Upper lobe of left lung (tissue), 6 donors: ENCODE results near the gene PKMYT1. TPM values are rescaled to one million over a fixed set of nuclear protein-coding genes. Genes with fewer than 3 reads are reported as not detected.

ENCODE experiments used
- ATAC-seq, 2 donors: fragments of 200-7000 bp; cut with Tn5 transposase; one replicate each; pipeline ENCODE4 v1.9.1; 2022; ENCODE audit warnings: mild to moderate bottlenecking in 2 of 2, moderate library complexity in 2 of 2; ENCODE audit not compliant: low FRiP score in 2 of 2
- DNase-seq, 2 donors: peaks; one replicate each; pipeline ENCODE4 v3.0.0-alpha.2; 2019 to 2020
- H3K27ac ChIP-seq, 4 donors: fragments of 200-600 bp; sonication (generic); one replicate each; pipeline ENCODE4 v1.5.1; 2016 to 2019
- H3K27me3 ChIP-seq, 4 donors: fragments of 200-600 bp; sonication (generic); one replicate each; pipeline ENCODE4 v1.5.1; 2017 to 2019
- H3K36me3 ChIP-seq, 4 donors: fragments of 200-600 bp; sonication (generic); one replicate each; pipeline ENCODE4 v1.5.1; 2016 to 2019
- H3K4me1 ChIP-seq, 4 donors: fragments of 200-600 bp; sonication (generic); one replicate each; pipeline ENCODE4 v1.5.1; 2018 to 2019
- H3K4me3 ChIP-seq, 4 donors: fragments of 200-600 bp; sonication (generic); one replicate each; pipeline ENCODE4 v1.5.1; 2017 to 2019; ENCODE audit warnings: mild to moderate bottlenecking in 2 of 4, moderate library complexity in 1 of 4
- H3K9me3 ChIP-seq, 4 donors: fragments of 200-600 bp; sonication (generic); one replicate each; pipeline ENCODE4 v1.5.1; 2018 to 2019
- EP300 ChIP-seq, 4 donors: sonication (generic); formaldehyde crosslinking; IDR thresholded peaks; one replicate each; pipeline ENCODE4 v1.5.1; 2017; ENCODE audit warnings: antibody characterized with exemption in 4 of 4, control low read depth in 2 of 4
- POLR2A ChIP-seq, 4 donors: fragments of 450-650 bp; IDR thresholded peaks; one replicate each; pipeline ENCODE4 v1.5.1; 2016 to 2017; ENCODE audit warnings: antibody characterized with exemption in 4 of 4, mild to moderate bottlenecking in 2 of 4
- POLR2AphosphoS5 ChIP-seq, 2 donors: sonication (generic); formaldehyde crosslinking; IDR thresholded peaks; one replicate each; pipeline ENCODE4 v1.5.1; 2017; ENCODE audit warnings: antibody characterized with exemption in 2 of 2
- WGBS, 2 donors: methylation state at CpG; one replicate each; pipeline ENCODE4 v1.1.5; 2017 to 2018; 5-methylcytosine and 5-hydroxymethylcytosine counted together
- total RNA-seq, 6 donors: library from RNA; depleted of rRNA in 4 of 6; stranded (reverse); fragments of >200 nt in 4 of 6; gene quantifications; one replicate each; pipeline versions ENCODE4 v1.1.0 to v1.2.1, GENCODE V29; 2016 to 2021
- TF ChIP-seq, protein P1 (sequence below), 6 experiments: fragments of 450-650 bp in 4 of 6; fragments of 200-600 bp in 2 of 6; sonication (generic) in 2 of 6; IDR thresholded peaks; one replicate each; pipeline ENCODE4 v1.5.1; 2016 to 2019; ENCODE audit warnings: antibody characterized with exemption in 6 of 6
- donor health status: DM: no; HTN: no; CAD: no; lungs with moderate emphysema.
- donor health status: DM: no; HTN: yes; CAD: no; lungs with severe emphysema.

The PKMYT1 gene
- total RNA-seq, 6 donors from 2014 or later: 0.39 to 19.1 (median 5.4) TPM

GRCh38 chr16:2977440-2977839, 2.8 kb downstream of the PKMYT1 start:
- DNase-seq: peak in 1 of 2 donors; percentile 59
- Histone ChIP-seq H3K36me3 (no peaks in the 10 kb centered on the region), H3K4me1 (peaks cover 13 to 27% (median 14%) of the 10 kb centered on the region in 4 donors), H3K9me3 (no peaks in the 10 kb centered on the region), H3K27ac (no peak overlapping the region), H3K27me3 (no peaks in the 10 kb centered on the region), H3K4me3 (no peak overlapping the region)
- no peak for TF ChIP-seq POLR2AphosphoS5 (IDR thresholded peaks at IDR 0.05)
- TF ChIP-seq, protein P1, sequence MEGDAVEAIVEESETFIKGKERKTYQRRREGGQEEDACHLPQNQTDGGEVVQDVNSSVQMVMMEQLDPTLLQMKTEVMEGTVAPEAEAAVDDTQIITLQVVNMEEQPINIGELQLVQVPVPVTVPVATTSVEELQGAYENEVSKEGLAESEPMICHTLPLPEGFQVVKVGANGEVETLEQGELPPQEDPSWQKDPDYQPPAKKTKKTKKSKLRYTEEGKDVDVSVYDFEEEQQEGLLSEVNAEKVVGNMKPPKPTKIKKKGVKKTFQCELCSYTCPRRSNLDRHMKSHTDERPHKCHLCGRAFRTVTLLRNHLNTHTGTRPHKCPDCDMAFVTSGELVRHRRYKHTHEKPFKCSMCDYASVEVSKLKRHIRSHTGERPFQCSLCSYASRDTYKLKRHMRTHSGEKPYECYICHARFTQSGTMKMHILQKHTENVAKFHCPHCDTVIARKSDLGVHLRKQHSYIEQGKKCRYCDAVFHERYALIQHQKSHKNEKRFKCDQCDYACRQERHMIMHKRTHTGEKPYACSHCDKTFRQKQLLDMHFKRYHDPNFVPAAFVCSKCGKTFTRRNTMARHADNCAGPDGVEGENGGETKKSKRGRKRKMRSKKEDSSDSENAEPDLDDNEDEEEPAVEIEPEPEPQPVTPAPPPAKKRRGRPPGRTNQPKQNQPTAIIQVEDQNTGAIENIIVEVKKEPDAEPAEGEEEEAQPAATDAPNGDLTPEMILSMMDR (IDR thresholded peaks at IDR 0.05): no peak
- no peak for TF ChIP-seq EP300 (IDR thresholded peaks at IDR 0.05)
- TF ChIP-seq POLR2A (IDR thresholded peaks at IDR 0.05): no peak
- WGBS, 2 donors: 69 to 73% methylated on average over 4 to 6 of the region's 6 CpGs
- ATAC-seq: peak in 1 of 2 donors; percentile 47

- H3K4me3 ChIP-seq: no peak overlapping the region
- no peaks in the 10 kb centered on the region for H3K36me3 ChIP-seq
- WGBS, 2 donors: 97 to 99% methylated on average over 12 to 15 of the region's 15 CpGs
- no peak overlapping the region for H3K27ac ChIP-seq
- peaks cover 13 to 27% (median 14%) of the 10 kb centered on the region in 4 donors for H3K4me1 ChIP-seq
- DNase-seq (peak in 1 of 2 donors; percentile 77), ATAC-seq (no peak)
- no peaks in the 10 kb centered on the region for H3K27me3 ChIP-seq
- TF ChIP-seq POLR2AphosphoS5 (IDR thresholded peaks at IDR 0.05): no peak
- TF ChIP-seq, protein P1 (IDR thresholded peaks at IDR 0.05): no peak
- TF ChIP-seq EP300 (IDR thresholded peaks at IDR 0.05): no peak
- no peak for TF ChIP-seq POLR2A (IDR thresholded peaks at IDR 0.05)
- no peaks in the 10 kb centered on the region for H3K9me3 ChIP-seq
Measured at GRCh38 chr16:2976673-2977072, 3.6 kb downstream of the PKMYT1 start.

- Histone ChIP-seq H3K9me3 (no peaks in the 10 kb centered on the region), H3K27me3 (no peaks in the 10 kb centered on the region), H3K36me3 (no peaks in the 10 kb centered on the region), H3K27ac (no peak overlapping the region), H3K4me3 (no peak overlapping the region), H3K4me1 (peaks cover 12 to 26% (median 14%) of the 10 kb centered on the region in 4 donors)
- WGBS, 2 donors: 94 to 97% methylated on average over 6 to 7 of the region's 7 CpGs
- ATAC-seq: no peak
- DNase-seq: peak in 1 of 2 donors; percentile 72
- TF ChIP-seq, protein P1 (IDR thresholded peaks at IDR 0.05): no peak
- TF ChIP-seq POLR2A (IDR thresholded peaks at IDR 0.05) (no peak), POLR2AphosphoS5 (IDR thresholded peaks at IDR 0.05) (no peak), EP300 (IDR thresholded peaks at IDR 0.05) (no peak)
Measured at GRCh38 chr16:2976201-2976600, 4.0 kb downstream of the PKMYT1 start.

GRCh38 chr16:2975161-2975795, 5.0 kb downstream of the PKMYT1 start:
- no peak for ATAC-seq

More at GRCh38 chr16:2975161-2975795, 5.0 kb downstream of the PKMYT1 start:
- Histone ChIP-seq H3K4me1 (peaks cover 9 to 31% (median 14%) of the 10 kb centered on the region in 4 donors), H3K27ac (no peak overlapping the region), H3K9me3 (no peaks in the 10 kb centered on the region), H3K4me3 (no peak overlapping the region), H3K27me3 (no peaks in the 10 kb centered on the region), H3K36me3 (no peaks in the 10 kb centered on the region)
- TF ChIP-seq, protein P1 (IDR thresholded peaks at IDR 0.05): no peak
- TF ChIP-seq EP300 (IDR thresholded peaks at IDR 0.05) (no peak), POLR2A (IDR thresholded peaks at IDR 0.05) (no peak), POLR2AphosphoS5 (IDR thresholded peaks at IDR 0.05) (no peak)
- peak in 1 of 2 donors; percentile 82 for DNase-seq
- WGBS, 2 donors: 91 to 97% methylated on average over 13 to 25 of the region's 28 CpGs
